Uterus (tissue), 2 donors: Measurements from ENCODE around the gene NAA38.

Source experiments
- POLR2A ChIP-seq, 2 donors: fragments of 450-650 bp; IDR thresholded peaks; one replicate each; pipeline ENCODE4 v1.6.1; 2016; ENCODE audit warnings: antibody characterized with exemption in 2 of 2, mild to moderate bottlenecking in 1 of 2, moderate library complexity in 1 of 2
- TF ChIP-seq, protein P1 (sequence below), 4 experiments: fragments of 200-600 bp in 2 of 4; fragments of 450-650 bp in 2 of 4; sonication (generic) in 2 of 4; IDR thresholded peaks; one replicate each; pipeline ENCODE4 v1.5.1; 2016 to 2019; ENCODE audit warnings: antibody characterized with exemption in 4 of 4, mild to moderate bottlenecking in 2 of 4, moderate library complexity in 1 of 4

- TF ChIP-seq, protein P1, sequence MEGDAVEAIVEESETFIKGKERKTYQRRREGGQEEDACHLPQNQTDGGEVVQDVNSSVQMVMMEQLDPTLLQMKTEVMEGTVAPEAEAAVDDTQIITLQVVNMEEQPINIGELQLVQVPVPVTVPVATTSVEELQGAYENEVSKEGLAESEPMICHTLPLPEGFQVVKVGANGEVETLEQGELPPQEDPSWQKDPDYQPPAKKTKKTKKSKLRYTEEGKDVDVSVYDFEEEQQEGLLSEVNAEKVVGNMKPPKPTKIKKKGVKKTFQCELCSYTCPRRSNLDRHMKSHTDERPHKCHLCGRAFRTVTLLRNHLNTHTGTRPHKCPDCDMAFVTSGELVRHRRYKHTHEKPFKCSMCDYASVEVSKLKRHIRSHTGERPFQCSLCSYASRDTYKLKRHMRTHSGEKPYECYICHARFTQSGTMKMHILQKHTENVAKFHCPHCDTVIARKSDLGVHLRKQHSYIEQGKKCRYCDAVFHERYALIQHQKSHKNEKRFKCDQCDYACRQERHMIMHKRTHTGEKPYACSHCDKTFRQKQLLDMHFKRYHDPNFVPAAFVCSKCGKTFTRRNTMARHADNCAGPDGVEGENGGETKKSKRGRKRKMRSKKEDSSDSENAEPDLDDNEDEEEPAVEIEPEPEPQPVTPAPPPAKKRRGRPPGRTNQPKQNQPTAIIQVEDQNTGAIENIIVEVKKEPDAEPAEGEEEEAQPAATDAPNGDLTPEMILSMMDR (IDR thresholded peaks at IDR 0.05), result no peak
- TF ChIP-seq POLR2A (IDR thresholded peaks at IDR 0.05), result no peak
These were observed 10.5 kb upstream of the NAA38 start for GRCh38 chr17:7867881-7868329.
